GM12872 (cell line): Measurements from ENCODE around the gene RPL7L1.

Experiments
- CTCF ChIP-seq: IDR thresholded peaks from 3 replicates; pipeline ENCODE4 v1.5.1; 2011; ENCODE audit warnings: low read depth, mild to moderate bottlenecking, low read length, moderate library complexity; ENCODE audit not compliant: insufficient read depth

RPL7L1 gene

GRCh38 chr6:42914546-42914945 lies 35.1 kb downstream of the RPL7L1 start:
- TF ChIP-seq CTCF = no peak

- TF ChIP-seq CTCF = no peak
Measured at GRCh38 chr6:42915732-42916131, 36.3 kb downstream of the RPL7L1 start, which contains the start of gene PTCRA. PTCRA (plus strand) TSS chr6:42916053; CDS start chr6:42916070, 17 bp downstream.

- TF ChIP-seq CTCF = no peak
Measured at GRCh38 chr6:42916288-42916687, 36.9 kb downstream of the RPL7L1 start.

- TF ChIP-seq CTCF = no peak
Measured at GRCh38 chr6:42921801-42922200, 42.4 kb downstream of the RPL7L1 start.

GRCh38 chr6:42923666-42924065 lies 44.2 kb downstream of the RPL7L1 start:
- no peak for TF ChIP-seq CTCF

GRCh38 chr6:42925248-42925857 lies 45.9 kb downstream of the RPL7L1 start:
- TF ChIP-seq CTCF = no peak

GRCh38 chr6:42928986-42929820 lies 49.8 kb downstream of the RPL7L1 start, which contains the start of gene CNPY3:
CNPY3 (plus strand) TSS chr6:42929480; CDS start chr6:42929571, 91 bp downstream.
- TF ChIP-seq CTCF = no peak
